Prostate gland (tissue), 2 donors: ENCODE measurements around the gene SPATA20. TPM values are rescaled to one million over a fixed set of nuclear protein-coding genes. Genes with fewer than 3 reads are reported as not detected.

Experiments used
- DNase-seq: peaks from one replicate; pipeline ENCODE4 v3.0.0-alpha.2; 2019; ENCODE audit warnings: low spot score
- H3K27ac ChIP-seq, 2 donors: fragments of 200-600 bp; sonication (generic); 2 replicates each; pipeline ENCODE4 v1.5.1; 2017 to 2019
- H3K27me3 ChIP-seq: fragments of 200-600 bp; sonication (generic); replicated peaks from 2 replicates; pipeline ENCODE4 v1.5.1; 2019; ENCODE audit not compliant: insufficient read depth
- H3K36me3 ChIP-seq, 2 donors: fragments of 200-600 bp; sonication (generic); 1 replicate in 1 of 2; 2 replicates in 1 of 2; pipeline versions ENCODE4 v1.5.1 to v1.8.1; 2017 to 2019
- H3K4me1 ChIP-seq: fragments of 200-600 bp; sonication (generic); replicated peaks from 2 replicates; pipeline ENCODE4 v1.5.1; 2019
- H3K4me3 ChIP-seq, 2 donors: fragments of 200-600 bp; sonication (generic); 2 replicates each; pipeline ENCODE4 v1.5.1; 2017 to 2019
- H3K9me3 ChIP-seq: fragments of 200-600 bp; sonication (generic); 2 replicates; pipeline ENCODE4 v1.5.1; 2017
- CTCF ChIP-seq, 4 experiments: fragments of 200-600 bp in 2 of 4; fragments of 450-650 bp in 2 of 4; sonication (generic) in 2 of 4; IDR thresholded peaks; 1 replicate in 3 of 4; 2 replicates in 1 of 4; pipeline ENCODE4 v1.5.1; 2016 to 2019; ENCODE audit warnings: antibody characterized with exemption in 4 of 4, mild to moderate bottlenecking in 2 of 4, moderate library complexity in 2 of 4
- POLR2A ChIP-seq: fragments of 450-650 bp; IDR thresholded peaks from one replicate; pipeline ENCODE4 v1.6.1; 2016; ENCODE audit warnings: antibody characterized with exemption, mild to moderate bottlenecking
- POLR2AphosphoS5 ChIP-seq: sonication (generic); formaldehyde crosslinking; IDR thresholded peaks from one replicate; pipeline ENCODE4 v1.6.1; 2017; ENCODE audit warnings: antibody characterized with exemption
- WGBS: methylation state at CpG from one replicate; pipeline ENCODE4 v1.1.5; 2018; 5-methylcytosine and 5-hydroxymethylcytosine counted together
- intact Hi-C: fragments of 100-400 bp; cut with DNase I; formaldehyde crosslinking; loops from one replicate; pipeline ENCODE4 v1.14.2; 2022
- total RNA-seq, 2 donors: library from RNA; depleted of rRNA; stranded (reverse); fragments of >200 nt; gene quantifications; one replicate each; pipeline ENCODE4 v1.1.0, GENCODE V29; 2016

The SPATA20 gene
- total RNA-seq, 2 donors from 2014 or later: 188 to 208 TPM

DNA sequence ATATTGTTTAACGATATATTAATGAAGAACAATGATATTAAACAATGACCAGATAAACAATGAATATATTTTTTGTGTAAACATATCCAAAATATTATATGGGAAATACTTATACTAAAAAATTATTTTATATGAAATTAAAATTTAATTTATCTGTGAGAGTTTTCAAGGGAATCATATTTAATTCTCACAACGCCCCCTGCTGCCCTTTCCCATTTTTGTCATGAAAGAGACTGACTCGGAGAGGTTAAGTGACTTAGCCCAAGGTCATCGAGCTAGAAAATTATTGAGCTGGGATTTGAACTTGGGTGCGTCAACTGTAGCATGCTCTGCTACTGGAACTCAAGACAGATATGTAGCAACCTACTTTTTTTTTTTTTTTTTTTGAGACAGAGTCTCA is 45.9 kb upstream of the SPATA20 start:
- intact Hi-C loops: no loop called here
- H3K36me3 ChIP-seq: no peaks in the 10 kb centered on the region
- 60% methylated on average over 5 of the region's 5 CpGs for WGBS
- no peak for DNase-seq
- no peak overlapping the region for H3K4me3 ChIP-seq
- H3K27me3 ChIP-seq: no peaks in the 10 kb centered on the region
- TF ChIP-seq CTCF (IDR thresholded peaks at IDR 0.05): peak in 1 of 4 experiments; percentile 8
- TF ChIP-seq POLR2AphosphoS5: no peak
- H3K27ac ChIP-seq: no peak overlapping the region
- H3K9me3 ChIP-seq: no peaks in the 10 kb centered on the region
- H3K4me1 ChIP-seq: no peaks in the 10 kb centered on the region

GRCh38 chr17:50502301-50502990 is 44.5 kb upstream of the SPATA20 start:
- Histone ChIP-seq H3K4me1 (no peaks in the 10 kb centered on the region), H3K27ac (no peak overlapping the region), H3K4me3 (no peak overlapping the region), H3K9me3 (no peaks in the 10 kb centered on the region), H3K27me3 (no peaks in the 10 kb centered on the region), H3K36me3 (no peaks in the 10 kb centered on the region)
- 89% methylated on average over 8 of the region's 9 CpGs for WGBS
- intact Hi-C loops: no loop called here
- TF ChIP-seq POLR2AphosphoS5: no peak
- TF ChIP-seq CTCF (IDR thresholded peaks at IDR 0.05): no peak
- DNase-seq: no peak

GRCh38 chr17:50505591-50506130 is 41.3 kb upstream of the SPATA20 start:
- intact Hi-C loops: no loop called here
- WGBS: 64% methylated on average over 7 of the region's 7 CpGs
- Histone ChIP-seq H3K27me3 (no peaks in the 10 kb centered on the region), H3K4me3 (no peak overlapping the region), H3K27ac (no peak overlapping the region), H3K4me1 (no peaks in the 10 kb centered on the region), H3K9me3 (no peaks in the 10 kb centered on the region), H3K36me3 (no peaks in the 10 kb centered on the region)
- DNase-seq: no peak
- TF ChIP-seq POLR2AphosphoS5 (no peak), POLR2A (no peak), CTCF (IDR thresholded peaks at IDR 0.05) (no peak)

DNA sequence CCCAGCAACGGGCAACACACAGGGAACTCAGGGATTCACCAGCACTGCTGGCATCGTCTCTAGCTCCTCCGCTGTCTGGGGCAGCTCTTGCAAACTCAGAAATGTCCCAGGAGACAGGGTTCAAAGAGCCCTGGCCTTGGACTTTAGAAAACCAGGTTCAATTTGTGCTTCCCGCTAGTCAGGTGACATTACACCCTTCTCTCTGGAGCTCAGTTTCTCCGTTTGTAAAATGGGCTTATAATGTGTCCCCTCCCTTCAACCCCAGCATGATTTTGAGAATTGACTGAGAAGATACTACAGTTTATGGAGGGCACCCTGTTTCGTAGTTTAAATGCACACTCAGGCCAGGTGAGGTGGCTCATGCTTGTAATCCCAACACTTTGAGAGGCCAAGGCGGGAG is 40.7 kb upstream of the SPATA20 start:
- no peak for TF ChIP-seq POLR2AphosphoS5
- TF ChIP-seq POLR2A: no peak
- TF ChIP-seq CTCF (IDR thresholded peaks at IDR 0.05): no peak
- Histone ChIP-seq H3K27me3 (no peaks in the 10 kb centered on the region), H3K36me3 (no peaks in the 10 kb centered on the region), H3K4me3 (no peak overlapping the region), H3K9me3 (no peaks in the 10 kb centered on the region), H3K27ac (no peak overlapping the region), H3K4me1 (no peaks in the 10 kb centered on the region)
- intact Hi-C loops: no loop called here
- 86% methylated on average over 7 of the region's 7 CpGs for WGBS
- DNase-seq: no peak
